ENCODE data around the gene CCDC34.

Gene CCDC34, protein sequence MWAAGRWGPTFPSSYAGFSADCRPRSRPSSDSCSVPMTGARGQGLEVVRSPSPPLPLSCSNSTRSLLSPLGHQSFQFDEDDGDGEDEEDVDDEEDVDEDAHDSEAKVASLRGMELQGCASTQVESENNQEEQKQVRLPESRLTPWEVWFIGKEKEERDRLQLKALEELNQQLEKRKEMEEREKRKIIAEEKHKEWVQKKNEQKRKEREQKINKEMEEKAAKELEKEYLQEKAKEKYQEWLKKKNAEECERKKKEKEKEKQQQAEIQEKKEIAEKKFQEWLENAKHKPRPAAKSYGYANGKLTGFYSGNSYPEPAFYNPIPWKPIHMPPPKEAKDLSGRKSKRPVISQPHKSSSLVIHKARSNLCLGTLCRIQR

DNA sequence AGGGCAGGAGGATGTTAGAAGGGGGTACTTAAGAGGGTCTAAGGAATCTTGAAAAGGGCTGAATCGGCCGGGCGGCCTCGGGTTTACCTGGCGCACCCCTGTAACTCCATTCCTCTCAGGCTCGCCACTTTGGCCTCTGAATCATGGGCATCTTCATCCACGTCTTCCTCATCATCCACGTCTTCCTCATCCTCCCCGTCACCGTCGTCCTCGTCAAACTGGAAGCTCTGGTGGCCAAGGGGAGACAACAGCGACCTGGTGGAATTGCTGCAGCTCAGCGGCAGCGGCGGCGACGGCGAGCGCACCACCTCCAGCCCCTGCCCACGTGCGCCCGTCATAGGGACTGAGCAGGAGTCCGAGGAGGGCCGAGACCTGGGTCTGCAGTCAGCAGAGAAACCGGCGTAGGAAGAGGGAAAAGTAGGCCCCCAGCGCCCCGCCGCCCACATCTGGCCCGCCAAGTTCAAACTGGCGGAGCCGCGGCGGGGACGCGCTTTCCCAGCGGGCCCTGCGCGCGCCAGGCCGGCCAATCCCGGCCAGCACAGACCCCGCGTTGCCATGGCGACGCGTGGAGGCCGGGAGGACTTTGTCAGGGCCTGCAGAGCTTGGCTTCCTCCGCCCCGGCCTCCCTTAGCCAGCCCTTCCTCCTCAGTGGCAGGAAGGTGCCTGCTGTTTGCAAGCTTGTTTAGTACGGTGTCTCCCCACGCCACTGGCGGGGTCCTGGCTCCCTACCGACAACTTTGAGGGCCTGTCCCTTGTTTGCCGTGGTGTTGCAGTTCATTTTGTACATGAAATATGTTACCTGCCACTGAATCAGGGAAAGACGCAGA is at the start of gene CCDC34:
Gene CCDC34, minus strand, starts transcription at position 467 of the 827 bp plus-strand sequence. Its CDS starts 21 bp downstream, at position 446.
- peak; percentile 96 for DNase-seq
- TF ChIP-seq GATA1 (IDR thresholded peaks at IDR 0.05; ENCODE audit: low read depth, low read length) = no peak
- peak; percentile 65 for TF ChIP-seq POLR2A (IDR thresholded peaks at IDR 0.05; ENCODE audit: low read length)

DNA sequence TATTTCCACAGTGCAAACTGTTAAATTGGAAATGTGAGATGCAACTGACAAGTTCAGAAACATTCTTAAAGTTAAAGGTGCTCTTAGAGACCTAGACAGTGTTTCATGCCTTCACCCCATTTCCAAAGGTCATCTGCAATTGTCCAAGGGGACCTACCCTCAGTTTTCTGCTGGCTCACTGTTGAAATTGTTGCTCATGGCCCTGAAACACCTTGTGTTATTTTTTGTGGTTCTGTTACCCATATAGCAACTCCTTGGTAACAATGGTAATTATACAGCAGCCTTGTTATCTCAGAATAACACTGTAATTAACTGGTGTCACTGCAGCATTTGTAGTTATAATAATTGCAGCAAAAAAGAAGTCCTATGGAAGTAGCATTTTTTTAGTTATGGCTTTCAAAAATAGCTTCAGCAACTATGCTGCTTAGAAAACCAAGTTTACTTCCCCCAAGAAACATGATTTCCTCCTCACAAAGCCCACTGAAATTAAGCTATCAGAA is 49.2 kb upstream of the CCDC34 start:
- DNase-seq = peak; percentile 43 to 73
- TF ChIP-seq POLR2A (IDR thresholded peaks at IDR 0.05; ENCODE audit: low read length) (no peak), GATA1 (IDR thresholded peaks at IDR 0.05; ENCODE audit: low read depth, low read length) (no peak)

DNA sequence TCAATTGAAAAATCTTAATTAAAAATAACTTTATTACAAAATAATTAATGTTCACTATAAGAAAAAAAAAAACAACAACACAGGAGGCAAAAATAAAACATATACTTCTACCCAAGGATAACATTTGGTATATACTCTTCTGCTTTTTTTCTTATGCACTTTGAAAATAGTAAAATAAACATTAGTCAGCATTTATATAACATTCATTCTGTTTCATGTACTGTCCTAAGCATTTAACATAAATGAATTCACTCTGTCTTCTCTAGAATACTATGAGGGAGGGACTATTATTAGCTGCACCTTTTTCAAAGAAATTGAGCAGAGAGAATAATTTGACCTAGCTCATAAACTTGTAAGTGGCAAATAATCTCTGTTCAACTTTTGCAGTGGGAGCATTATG is 48.3 kb upstream of the CCDC34 start:
- TF ChIP-seq POLR2A (IDR thresholded peaks at IDR 0.05; ENCODE audit: low read length) (no peak), GATA1 (IDR thresholded peaks at IDR 0.05; ENCODE audit: low read depth, low read length) (no peak)
- no peak for DNase-seq

DNA sequence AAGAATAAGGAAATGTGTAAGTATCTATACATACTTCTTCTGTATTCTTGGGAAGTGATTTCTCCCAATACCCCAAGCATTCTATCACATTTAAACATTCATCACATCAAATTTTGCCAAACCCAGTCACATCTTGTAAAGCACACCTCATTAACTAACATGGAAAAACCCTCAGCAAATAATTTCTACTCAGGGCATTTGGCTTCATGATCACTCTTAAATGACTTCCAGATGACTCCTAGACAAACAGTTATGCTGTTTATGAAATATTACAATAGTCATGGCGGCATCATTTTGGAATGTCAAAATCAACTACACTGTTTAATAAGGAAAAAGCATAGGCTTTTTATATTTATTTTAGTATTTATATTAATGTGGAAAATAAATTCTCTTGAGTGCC is 47.3 kb upstream of the CCDC34 start:
- TF ChIP-seq POLR2A (IDR thresholded peaks at IDR 0.05; ENCODE audit: low read length) (no peak), GATA1 (IDR thresholded peaks at IDR 0.05; ENCODE audit: low read depth, low read length) (no peak)
- DNase-seq = no peak

DNA sequence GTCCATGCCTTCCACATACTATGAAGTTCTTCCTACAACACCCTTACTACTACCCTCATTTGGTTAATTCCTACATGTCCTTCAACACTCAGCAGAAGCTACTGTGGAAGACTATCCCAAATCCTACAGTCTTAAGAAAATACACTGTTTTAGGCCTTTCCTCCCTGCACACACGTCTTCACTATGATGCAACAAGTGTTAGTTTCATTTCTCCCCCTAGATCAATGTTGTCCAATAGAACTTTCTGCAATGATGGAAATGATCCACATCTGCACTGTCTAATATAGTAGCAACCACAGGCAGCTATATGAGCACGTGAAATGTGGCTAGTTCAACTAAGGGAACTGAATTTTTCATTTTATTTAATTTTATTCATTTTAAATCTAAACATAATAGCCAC is 46.7 kb upstream of the CCDC34 start:
- DNase-seq = peak in 1 of 2 experiments; percentile 23
- no peak for TF ChIP-seq GATA1 (IDR thresholded peaks at IDR 0.05; ENCODE audit: low read depth, low read length)
- TF ChIP-seq POLR2A (IDR thresholded peaks at IDR 0.05; ENCODE audit: low read length) = no peak

DNA sequence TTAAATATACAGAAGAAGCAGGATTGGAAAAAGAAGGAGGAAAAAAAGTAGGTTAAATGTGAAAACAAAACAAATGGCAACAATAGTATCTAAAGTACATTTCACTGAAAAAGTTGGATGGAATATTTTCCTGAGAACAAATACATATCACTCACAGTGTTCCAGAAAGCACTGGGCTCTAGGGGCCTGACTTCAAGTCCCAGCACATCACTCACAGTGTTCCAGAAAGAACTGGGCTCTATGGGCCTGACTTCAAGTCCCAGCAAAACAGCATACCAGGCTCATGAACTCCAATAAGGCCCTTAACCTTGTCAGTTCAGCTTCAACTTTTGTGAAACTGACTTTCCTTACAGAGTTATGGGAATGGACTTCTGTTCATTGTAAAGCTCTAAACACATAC is 46.0 kb upstream of the CCDC34 start:
- no peak for TF ChIP-seq GATA1 (IDR thresholded peaks at IDR 0.05; ENCODE audit: low read depth, low read length)
- no peak for TF ChIP-seq POLR2A (IDR thresholded peaks at IDR 0.05; ENCODE audit: low read length)
- peak; percentile 24 to 25 for DNase-seq

DNA sequence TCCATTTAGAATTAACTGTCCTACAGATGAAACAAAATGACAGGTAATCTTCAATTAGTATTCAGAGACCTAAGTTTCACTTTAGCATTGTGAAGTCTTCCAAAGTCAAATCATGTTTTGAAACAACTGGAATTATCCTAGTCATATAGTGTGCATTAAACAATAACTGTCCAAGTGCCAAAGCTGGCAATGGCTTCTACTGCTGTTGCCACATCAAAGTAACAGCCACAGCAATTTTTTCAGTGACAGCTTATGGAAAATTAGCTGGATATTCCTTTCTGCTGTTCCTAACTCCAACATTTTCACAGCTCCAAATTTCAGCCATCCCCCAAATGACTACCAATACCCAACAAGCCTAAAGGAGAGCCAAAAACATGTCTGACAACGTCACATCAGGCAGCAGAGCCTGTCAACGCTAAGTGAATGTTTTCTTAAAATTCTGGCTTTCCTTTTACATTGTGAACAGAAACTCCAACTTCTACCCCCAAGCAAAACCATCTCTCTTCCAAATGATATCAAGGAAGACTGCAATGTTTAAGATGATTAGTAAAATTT is 45.3 kb upstream of the CCDC34 start:
- peak in 1 of 2 experiments; percentile 4 for DNase-seq
- no peak for TF ChIP-seq GATA1 (IDR thresholded peaks at IDR 0.05; ENCODE audit: low read depth, low read length)
- no peak for TF ChIP-seq POLR2A (IDR thresholded peaks at IDR 0.05; ENCODE audit: low read length)

DNA sequence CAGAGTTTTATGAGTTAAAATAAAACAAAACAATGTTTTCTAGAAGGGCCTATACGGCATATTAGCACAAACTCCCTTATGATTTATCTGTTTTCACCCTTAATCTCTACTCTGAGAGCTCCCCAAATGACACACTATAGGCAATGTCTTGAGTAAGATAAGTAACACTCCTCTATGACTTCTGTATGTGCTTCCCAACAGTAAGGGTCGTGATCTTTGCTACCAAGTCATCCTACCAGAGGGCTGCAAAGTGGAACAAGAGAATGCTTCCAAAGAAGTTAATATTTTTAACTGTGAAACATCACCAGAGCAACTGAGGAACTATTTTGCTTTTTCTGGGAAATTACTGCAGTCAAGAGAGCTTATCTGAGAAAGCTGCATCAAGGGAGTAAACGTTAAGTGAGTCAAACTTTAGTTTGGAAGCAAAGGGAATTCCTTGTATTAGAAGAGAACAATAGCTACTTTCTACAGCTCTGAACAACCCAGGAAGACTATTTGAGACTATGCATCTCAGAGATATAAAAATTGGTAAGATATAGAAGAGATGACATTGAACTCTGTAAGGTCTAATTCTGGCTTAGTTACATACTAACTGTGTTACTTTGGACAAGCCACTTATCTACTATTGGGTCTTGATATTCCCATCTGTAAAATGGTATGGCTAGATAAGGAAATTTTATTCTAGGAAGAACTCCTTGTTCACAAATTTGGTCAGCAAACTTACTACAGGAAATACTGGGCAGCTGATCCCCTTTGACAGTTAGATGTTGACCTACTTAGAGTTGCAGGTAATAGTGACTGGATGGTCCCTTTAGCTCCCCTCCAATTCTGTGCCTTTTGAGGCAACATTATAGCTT is 43.7 kb upstream of the CCDC34 start:
- TF ChIP-seq GATA1 (IDR thresholded peaks at IDR 0.05; ENCODE audit: low read depth, low read length) = no peak
- TF ChIP-seq POLR2A (IDR thresholded peaks at IDR 0.05; ENCODE audit: low read length) = no peak
- peak; percentile 52 to 77 for DNase-seq

DNA sequence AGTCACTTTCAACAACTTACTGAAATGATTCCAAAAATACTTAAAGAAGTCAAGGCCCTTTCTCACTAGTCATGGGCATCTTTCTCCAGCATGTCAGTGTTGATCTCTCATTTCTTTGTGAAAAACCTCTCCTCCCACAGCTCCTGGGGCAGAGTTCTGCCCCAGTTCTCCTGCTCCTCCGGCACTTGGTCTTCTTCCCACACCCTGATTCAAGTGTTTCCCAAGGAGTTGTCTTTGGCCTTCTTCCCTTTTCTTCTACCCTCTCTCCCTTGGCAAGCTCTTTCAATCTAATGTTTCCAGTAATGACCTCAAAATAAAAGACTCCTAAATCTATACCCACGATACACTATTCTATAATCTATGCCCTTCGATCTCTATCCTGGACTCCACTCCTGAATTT is 42.1 kb upstream of the CCDC34 start:
- TF ChIP-seq GATA1 (IDR thresholded peaks at IDR 0.05; ENCODE audit: low read depth, low read length) = no peak
- no peak for DNase-seq

DNA sequence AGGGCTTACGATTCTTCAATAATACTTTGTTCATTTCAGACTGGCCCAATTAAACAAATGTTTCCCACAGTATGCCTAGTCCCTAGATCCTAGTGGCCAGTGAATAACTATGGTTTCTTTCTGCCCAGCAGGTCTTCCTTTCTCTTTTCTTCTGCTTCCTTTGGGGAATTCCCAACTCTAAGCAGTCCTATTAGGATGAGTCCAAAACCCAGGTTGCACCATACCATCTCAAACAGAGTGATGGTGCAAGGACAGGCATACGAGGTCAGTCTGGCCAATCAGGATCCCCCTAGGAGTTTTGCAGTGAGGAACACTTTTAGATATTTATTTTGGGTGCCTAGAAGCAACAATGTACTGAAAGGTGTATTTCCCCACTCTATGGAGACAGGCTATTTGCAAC is 41.4 kb upstream of the CCDC34 start:
- TF ChIP-seq POLR2A (IDR thresholded peaks at IDR 0.05; ENCODE audit: low read length) (no peak), GATA1 (IDR thresholded peaks at IDR 0.05; ENCODE audit: low read depth, low read length) (no peak)
- no peak for DNase-seq

DNA sequence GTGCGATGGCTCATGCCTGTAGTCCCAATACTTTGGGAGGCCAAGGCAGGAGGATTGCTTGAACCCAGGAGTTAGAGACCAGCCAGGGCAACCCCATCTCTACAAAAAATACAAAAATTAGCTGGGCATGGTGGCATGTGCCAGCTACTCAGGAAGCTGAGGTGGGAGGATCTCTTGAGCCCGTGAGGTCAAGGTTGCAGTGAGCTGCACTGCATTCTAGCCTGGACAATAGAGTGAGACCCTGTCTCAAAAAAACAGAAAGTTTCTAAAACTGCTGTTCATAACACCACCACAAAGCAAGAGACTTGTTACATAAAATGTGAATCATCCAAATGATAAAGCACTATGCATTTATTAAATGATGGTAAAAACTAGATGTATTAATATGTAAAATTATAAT is 40.2 kb upstream of the CCDC34 start:
- DNase-seq = no peak
- TF ChIP-seq POLR2A (IDR thresholded peaks at IDR 0.05; ENCODE audit: low read length) (no peak), GATA1 (IDR thresholded peaks at IDR 0.05; ENCODE audit: low read depth, low read length) (no peak)

DNA sequence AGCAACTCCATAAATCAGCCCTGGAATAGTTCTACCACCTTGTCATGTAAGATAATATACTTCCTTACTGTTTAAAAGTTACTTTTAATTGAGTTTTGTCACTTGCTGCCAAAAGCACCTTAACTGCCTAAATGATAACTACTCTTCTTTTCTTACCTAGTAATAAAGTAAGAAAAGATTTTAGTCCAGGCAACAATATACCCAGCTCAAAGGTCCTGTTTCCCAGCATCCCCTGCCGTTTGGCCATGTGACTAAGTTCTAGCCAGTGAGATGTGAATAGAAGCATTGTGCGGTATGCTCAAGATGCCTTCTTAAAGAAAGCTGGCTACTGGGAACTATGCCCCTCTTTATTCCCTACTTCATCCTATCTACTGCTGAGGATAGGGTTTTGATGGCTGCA is 39.4 kb upstream of the CCDC34 start:
- DNase-seq = no peak
- TF ChIP-seq GATA1 (IDR thresholded peaks at IDR 0.05; ENCODE audit: low read depth, low read length) (no peak), POLR2A (IDR thresholded peaks at IDR 0.05; ENCODE audit: low read length) (no peak)

DNA sequence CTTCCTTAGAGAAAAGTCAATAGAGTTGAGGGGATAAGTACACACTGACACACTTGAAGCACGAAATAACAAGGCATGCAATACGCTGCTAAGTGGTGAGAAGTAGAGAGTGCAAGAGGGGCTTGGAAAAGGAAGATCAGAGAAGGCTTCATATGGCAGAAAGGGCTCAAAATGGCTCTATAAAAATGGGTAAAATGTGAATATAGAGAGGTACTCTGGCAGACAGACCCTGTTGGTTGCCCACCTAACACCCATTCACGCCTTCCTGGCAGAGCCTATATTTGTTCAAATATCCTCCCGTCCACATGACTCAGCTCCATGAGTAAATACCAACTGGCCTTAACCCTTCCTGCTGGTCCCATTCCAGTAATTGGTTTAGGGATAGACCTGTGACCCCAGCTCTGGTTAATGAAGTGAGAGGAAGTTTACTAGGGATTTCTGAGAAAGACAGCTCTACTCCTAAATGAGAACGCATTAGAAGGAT is 38.9 kb upstream of the CCDC34 start:
- TF ChIP-seq GATA1 (IDR thresholded peaks at IDR 0.05; ENCODE audit: low read depth, low read length) = no peak
- no peak for TF ChIP-seq POLR2A (IDR thresholded peaks at IDR 0.05; ENCODE audit: low read length)
- no peak for DNase-seq

Data from erythroblast (primary cell).